Upper lobe of right lung (tissue), 1 donor: ENCODE measurements around the gene TENM4. TPM values are rescaled to one million over a fixed set of nuclear protein-coding genes. Genes with fewer than 3 reads are reported as not detected.

Experiments
- ATAC-seq: fragments of 200-7000 bp; cut with Tn5 transposase; one replicate; pipeline ENCODE4 v1.9.1; 2020; ENCODE audit warnings: mild to moderate bottlenecking, moderate library complexity
- DNase-seq: peaks from one replicate; pipeline ENCODE4 v3.0.0-alpha.2; 2020
- H3K27ac ChIP-seq: fragments of 200-600 bp; one replicate; pipeline ENCODE4 v1.8.0; 2022
- H3K27me3 ChIP-seq: fragments of 200-600 bp; one replicate; pipeline ENCODE4 v1.8.0; 2022; ENCODE audit warnings: mild to moderate bottlenecking
- H3K36me3 ChIP-seq: fragments of 200-600 bp; one replicate; pipeline ENCODE4 v1.8.0; 2022
- H3K4me1 ChIP-seq: fragments of 200-600 bp; one replicate; pipeline ENCODE4 v1.8.0; 2022
- H3K4me3 ChIP-seq: fragments of 200-600 bp; one replicate; pipeline ENCODE4 v1.8.0; 2022; ENCODE audit warnings: mild to moderate bottlenecking
- H3K9me3 ChIP-seq: fragments of 200-600 bp; one replicate; pipeline ENCODE4 v1.8.0; 2022
- intact Hi-C: fragments of 100-400 bp; cut with DNase I; formaldehyde crosslinking; loops from one replicate; pipeline ENCODE4 v1.11.0; 2022
- total RNA-seq: library from RNA; stranded (reverse); fragmentation: NEBNext Ultra II Directional; extraction: Animal tissue kit (Norgen Biotek cat#: 25700); gene quantifications from one replicate; pipeline ENCODE4 v1.2.1, GENCODE V29; 2021
- TF ChIP-seq, protein P1 (sequence below): fragments of 200-600 bp; IDR thresholded peaks from one replicate; pipeline ENCODE4 v1.8.0; 2022; ENCODE audit warnings: antibody characterized with exemption
- donor health status: DM: no; HTN: yes; CAD: no; lungs with severe emphysema.

The TENM4 gene
- total RNA-seq, 1 donor from 2014 or later, result 4.3 TPM

DNA sequence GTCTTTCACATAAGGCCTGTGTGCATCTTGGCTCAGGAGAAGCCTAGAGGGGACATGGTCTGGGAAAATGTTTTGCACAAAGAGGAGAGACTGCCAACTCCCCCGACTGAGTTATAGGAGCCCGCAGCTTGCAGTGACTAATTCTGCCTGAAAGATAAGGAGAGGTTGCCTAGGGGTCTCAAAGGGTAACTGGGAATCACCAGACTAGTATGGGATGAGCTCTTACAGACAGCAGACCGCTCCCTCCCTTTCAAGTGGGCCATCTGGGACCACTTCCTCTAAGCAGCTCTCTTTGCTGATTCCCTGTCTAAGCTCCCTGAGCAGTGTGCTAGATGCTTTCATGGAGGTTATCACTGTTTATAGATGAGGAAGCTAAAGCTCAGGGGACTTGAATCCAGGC, 105.1 kb downstream of the TENM4 start:
- no peak for DNase-seq

DNA sequence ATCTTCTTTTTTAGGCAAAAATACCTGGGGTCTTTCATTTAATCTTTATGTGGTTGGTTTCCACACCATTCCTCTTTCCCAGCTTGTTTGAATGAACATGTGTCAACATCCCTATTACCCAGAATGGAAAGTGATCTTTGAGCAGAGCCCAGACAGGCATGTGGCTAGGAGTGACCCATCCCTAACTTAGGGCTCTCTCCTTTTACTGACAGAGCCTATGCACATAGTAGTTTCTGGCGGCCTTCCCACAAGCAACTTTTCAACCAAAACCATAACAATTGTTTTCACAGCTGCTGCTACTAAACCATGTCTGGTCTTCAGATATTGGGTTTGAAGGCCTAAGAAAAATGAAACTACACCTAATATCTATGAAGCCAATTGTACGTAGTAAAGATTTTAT, 107.5 kb downstream of the TENM4 start:
- H3K4me3 ChIP-seq, result no peak overlapping the region
- TF ChIP-seq, protein P1, sequence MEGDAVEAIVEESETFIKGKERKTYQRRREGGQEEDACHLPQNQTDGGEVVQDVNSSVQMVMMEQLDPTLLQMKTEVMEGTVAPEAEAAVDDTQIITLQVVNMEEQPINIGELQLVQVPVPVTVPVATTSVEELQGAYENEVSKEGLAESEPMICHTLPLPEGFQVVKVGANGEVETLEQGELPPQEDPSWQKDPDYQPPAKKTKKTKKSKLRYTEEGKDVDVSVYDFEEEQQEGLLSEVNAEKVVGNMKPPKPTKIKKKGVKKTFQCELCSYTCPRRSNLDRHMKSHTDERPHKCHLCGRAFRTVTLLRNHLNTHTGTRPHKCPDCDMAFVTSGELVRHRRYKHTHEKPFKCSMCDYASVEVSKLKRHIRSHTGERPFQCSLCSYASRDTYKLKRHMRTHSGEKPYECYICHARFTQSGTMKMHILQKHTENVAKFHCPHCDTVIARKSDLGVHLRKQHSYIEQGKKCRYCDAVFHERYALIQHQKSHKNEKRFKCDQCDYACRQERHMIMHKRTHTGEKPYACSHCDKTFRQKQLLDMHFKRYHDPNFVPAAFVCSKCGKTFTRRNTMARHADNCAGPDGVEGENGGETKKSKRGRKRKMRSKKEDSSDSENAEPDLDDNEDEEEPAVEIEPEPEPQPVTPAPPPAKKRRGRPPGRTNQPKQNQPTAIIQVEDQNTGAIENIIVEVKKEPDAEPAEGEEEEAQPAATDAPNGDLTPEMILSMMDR, result no peak
- H3K27me3 ChIP-seq, result no peaks in the 10 kb centered on the region
- no peaks in the 10 kb centered on the region for H3K4me1 ChIP-seq
- H3K36me3 ChIP-seq, result no peaks in the 10 kb centered on the region
- no peaks in the 10 kb centered on the region for H3K9me3 ChIP-seq
- no peak for DNase-seq
- no peak overlapping the region for H3K27ac ChIP-seq
- no peak for ATAC-seq
- intact Hi-C loops, result no loop called here

More for the DNA sequence above, 105.1 kb downstream of the TENM4 start:
- Histone ChIP-seq H3K9me3 (no peaks in the 10 kb centered on the region), H3K27ac (no peak overlapping the region), H3K4me3 (no peak overlapping the region), H3K4me1 (no peaks in the 10 kb centered on the region), H3K36me3 (no peaks in the 10 kb centered on the region), H3K27me3 (no peaks in the 10 kb centered on the region)
- TF ChIP-seq, protein P1, result no peak
- no peak for ATAC-seq
- intact Hi-C loops, result no loop called here

DNA sequence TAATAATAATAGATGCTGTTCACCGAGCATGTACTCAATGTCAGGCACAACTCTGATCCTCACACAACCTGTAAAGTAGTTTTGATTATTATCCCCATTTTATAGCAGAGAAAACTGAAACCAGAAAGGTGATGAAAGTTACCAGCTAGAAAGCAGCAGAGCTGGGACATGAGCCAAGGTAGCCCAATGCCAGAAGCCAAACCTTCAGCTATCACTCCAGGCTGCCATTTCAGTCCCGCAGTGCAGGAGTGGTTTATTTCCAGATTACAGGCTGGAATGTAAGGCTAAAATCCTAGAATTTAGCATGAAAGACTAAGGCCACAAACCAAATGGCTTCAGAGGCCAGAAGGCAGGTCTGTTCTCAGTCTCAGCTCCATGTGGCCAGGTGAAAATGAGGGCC, 108.8 kb downstream of the TENM4 start:
- intact Hi-C loops, result no loop called here
- ATAC-seq, result no peak

DNA sequence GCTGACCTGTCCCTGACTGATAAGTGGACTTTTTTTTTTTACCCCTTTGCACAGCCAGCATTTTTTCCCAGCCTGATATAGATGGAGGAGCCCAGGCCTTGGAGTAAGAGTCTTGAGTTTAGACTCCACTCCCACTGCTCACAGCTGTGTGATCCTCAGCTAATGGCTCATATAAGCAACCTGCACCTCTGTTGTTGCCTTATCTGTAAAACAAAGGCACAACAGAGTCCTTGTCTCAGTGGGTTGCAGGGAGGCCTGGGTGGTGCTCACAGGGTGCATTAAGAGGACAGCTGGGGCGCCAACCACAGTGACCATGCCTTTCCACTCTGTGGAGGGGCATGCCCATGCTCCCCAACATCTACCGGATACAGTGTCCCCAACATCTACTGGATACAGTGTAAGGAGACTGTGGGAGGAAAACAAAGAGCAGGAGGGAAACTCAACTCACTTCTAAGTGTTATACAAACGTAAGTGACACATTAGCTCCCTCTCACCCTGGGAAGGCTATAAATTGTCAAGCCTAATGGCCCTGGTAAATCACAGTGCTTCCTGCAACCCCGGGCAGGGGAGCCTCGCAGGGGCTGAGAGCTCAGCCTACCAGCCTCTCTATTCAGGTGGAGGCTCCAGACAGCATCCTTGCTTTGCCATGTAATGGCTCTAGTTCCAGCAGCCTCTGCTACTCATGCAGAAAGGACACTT, 109.5 kb downstream of the TENM4 start:
- TF ChIP-seq, protein P1, result no peak
- no peak for ATAC-seq
- Histone ChIP-seq H3K4me3 (no peak overlapping the region), H3K27ac (no peak overlapping the region), H3K27me3 (no peaks in the 10 kb centered on the region), H3K4me1 (no peaks in the 10 kb centered on the region), H3K9me3 (no peaks in the 10 kb centered on the region), H3K36me3 (no peaks in the 10 kb centered on the region)
- no peak for DNase-seq
- intact Hi-C loops, result no loop called here

More for the DNA sequence above, 108.8 kb downstream of the TENM4 start:
- Histone ChIP-seq H3K36me3 (no peaks in the 10 kb centered on the region), H3K9me3 (no peaks in the 10 kb centered on the region), H3K27me3 (no peaks in the 10 kb centered on the region), H3K27ac (no peak overlapping the region), H3K4me3 (no peak overlapping the region), H3K4me1 (no peaks in the 10 kb centered on the region)
- no peak for DNase-seq
- TF ChIP-seq, protein P1, result no peak

DNA sequence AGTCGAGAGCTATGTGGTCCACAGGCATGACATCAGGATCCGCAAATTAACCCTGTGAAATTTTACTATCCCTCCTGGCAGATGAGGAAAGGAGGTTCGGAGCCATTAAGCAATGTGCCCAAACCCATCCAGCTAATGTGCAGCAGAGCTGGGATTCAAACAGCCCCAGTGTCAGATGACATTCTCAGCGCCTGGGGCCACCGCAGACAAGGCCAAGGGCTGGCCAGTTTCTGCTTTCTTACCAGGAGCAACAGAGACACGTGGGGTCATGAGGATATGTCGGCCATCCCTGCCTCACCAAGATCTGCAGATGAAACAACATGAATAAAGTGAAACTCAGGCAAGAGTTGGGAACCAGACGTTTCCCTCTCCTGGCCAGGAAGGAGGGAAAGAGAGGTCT, 110.2 kb downstream of the TENM4 start:
- Histone ChIP-seq H3K27ac (no peak overlapping the region), H3K27me3 (no peaks in the 10 kb centered on the region), H3K4me3 (no peak overlapping the region), H3K4me1 (no peaks in the 10 kb centered on the region), H3K9me3 (no peaks in the 10 kb centered on the region), H3K36me3 (no peaks in the 10 kb centered on the region)
- intact Hi-C loops, result no loop called here
- TF ChIP-seq, protein P1, result no peak
- ATAC-seq, result no peak
- DNase-seq, result no peak

DNA sequence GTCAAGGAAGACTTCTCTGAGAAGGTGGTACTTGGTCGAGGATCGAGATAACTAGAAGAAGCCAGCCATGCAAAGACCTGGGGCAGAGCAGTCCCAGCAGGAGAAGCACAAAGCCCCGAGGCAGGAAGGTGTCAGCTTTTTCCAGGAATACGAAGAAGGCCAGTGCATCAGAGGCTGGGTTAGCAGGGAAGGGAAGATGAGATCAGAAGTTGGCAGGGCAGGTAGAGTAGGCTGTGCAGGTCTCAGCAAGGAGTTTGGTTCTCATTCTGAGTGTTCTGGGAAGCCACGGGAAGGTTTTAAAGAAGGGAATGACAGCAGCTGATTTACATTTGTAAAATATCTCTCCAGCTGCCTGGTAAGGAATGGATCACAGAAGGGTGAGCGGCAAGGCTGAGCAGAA, 111.3 kb downstream of the TENM4 start:
- Histone ChIP-seq H3K4me3 (no peak overlapping the region), H3K36me3 (no peaks in the 10 kb centered on the region), H3K4me1 (no peaks in the 10 kb centered on the region), H3K27ac (no peak overlapping the region), H3K27me3 (no peaks in the 10 kb centered on the region), H3K9me3 (no peaks in the 10 kb centered on the region)
- DNase-seq, result no peak
- TF ChIP-seq, protein P1, result no peak
- no peak for ATAC-seq
- intact Hi-C loops, result no loop called here
